Thoracic aorta (tissue), 2 donors: ENCODE data around the gene RFC2. TPM values are rescaled to one million over a fixed set of nuclear protein-coding genes. Genes with fewer than 3 reads are reported as not detected.

ENCODE experiments used
- ATAC-seq: fragments of 150-250 bp; one replicate; pipeline ENCODE4 v1.8.0; 2017; ENCODE audit warnings: low read depth; ENCODE audit not compliant: insufficient number of reproducible peaks, low FRiP score
- DNase-seq: peaks from one replicate; pipeline ENCODE4 v3.0.0-alpha.2; 2020; ENCODE audit warnings: low spot score
- H3K27ac ChIP-seq, 2 donors: fragments of 200-600 bp; sonication (generic); 1 replicate in 1 of 2; 2 replicates in 1 of 2; pipeline ENCODE4 v1.5.1; 2016; ENCODE audit warnings: mild to moderate bottlenecking in 2 of 2, moderate library complexity in 2 of 2
- H3K27me3 ChIP-seq: fragments of 200-600 bp; sonication (generic); replicated peaks from 2 replicates; pipeline ENCODE4 v1.6.0; 2016; ENCODE audit warnings: mild to moderate bottlenecking; ENCODE audit not compliant: insufficient read depth
- H3K36me3 ChIP-seq: fragments of 200-600 bp; sonication (generic); one replicate; pipeline ENCODE4 v1.5.1; 2016
- H3K4me1 ChIP-seq, 2 donors: fragments of 200-600 bp; sonication (generic); 1 replicate in 1 of 2; 2 replicates in 1 of 2; pipeline versions ENCODE4 v1.5.1 to v1.6.0; 2016; ENCODE audit warnings: low read depth in 2 of 2, mild to moderate bottlenecking in 1 of 2; ENCODE audit not compliant: control insufficient read depth in 1 of 2
- H3K4me3 ChIP-seq: fragments of 200-600 bp; sonication (generic); 2 replicates; pipeline ENCODE4 v1.5.1; 2016; ENCODE audit warnings: mild to moderate bottlenecking
- H3K9me3 ChIP-seq: fragments of 200-600 bp; sonication (generic); 2 replicates; pipeline ENCODE4 v1.5.1; 2016
- CTCF ChIP-seq: fragments of 200-600 bp; sonication (generic); IDR thresholded peaks from one replicate; pipeline ENCODE4 v1.5.1; 2019; ENCODE audit warnings: antibody characterized with exemption
- total RNA-seq, 2 donors: library from RNA; depleted of rRNA; stranded (reverse); fragments of >200 nt; gene quantifications; one replicate each; pipeline versions ENCODE4 v1.1.0 to v1.2.3, GENCODE V29; 2016

RFC2 gene
- total RNA-seq, 2 donors from 2014 or later: 9.5 to 15.2 TPM

- DNase-seq: no peak
- peaks cover 59% of the 10 kb centered on the region for H3K36me3 ChIP-seq
These were observed 59.5 kb downstream of the RFC2 start for GRCh38 chr7:74194686-74195085.

DNA sequence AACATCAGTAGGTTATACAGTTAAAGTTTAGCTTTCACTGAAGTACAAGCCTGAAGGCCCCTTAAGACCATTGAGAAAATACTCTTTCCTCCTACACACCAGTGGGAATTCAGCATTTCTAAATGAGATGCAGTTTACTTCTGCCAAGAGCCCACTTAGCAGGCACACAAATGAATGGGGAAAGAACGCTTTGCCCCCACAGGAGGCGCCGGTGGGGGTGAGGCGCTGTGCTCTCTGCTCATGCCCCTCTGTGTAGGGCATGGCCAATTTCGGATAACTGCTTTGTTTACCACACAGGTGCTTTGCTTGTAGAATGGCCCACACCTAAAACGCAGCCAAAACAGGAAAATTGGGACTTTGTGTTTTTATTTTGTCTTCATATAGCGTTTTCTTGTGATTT lies 60.3 kb downstream of the RFC2 start:
- ATAC-seq (no peak), DNase-seq (no peak)
- Histone ChIP-seq H3K36me3 (peaks cover 67% of the 10 kb centered on the region), H3K4me3 (no peak overlapping the region), H3K9me3 (no peaks in the 10 kb centered on the region), H3K27me3 (no peaks in the 10 kb centered on the region), H3K27ac (no peak overlapping the region), H3K4me1 (no peaks in the 10 kb centered on the region)
- no peak for TF ChIP-seq CTCF

More at GRCh38 chr7:74194686-74195085, 59.5 kb downstream of the RFC2 start:
- H3K4me1 ChIP-seq: no peaks in the 10 kb centered on the region
- TF ChIP-seq CTCF: no peak
- ATAC-seq: no peak
- H3K9me3 ChIP-seq: no peaks in the 10 kb centered on the region
- no peak overlapping the region for H3K27ac ChIP-seq
- no peak overlapping the region for H3K4me3 ChIP-seq
- H3K27me3 ChIP-seq: no peaks in the 10 kb centered on the region

DNA sequence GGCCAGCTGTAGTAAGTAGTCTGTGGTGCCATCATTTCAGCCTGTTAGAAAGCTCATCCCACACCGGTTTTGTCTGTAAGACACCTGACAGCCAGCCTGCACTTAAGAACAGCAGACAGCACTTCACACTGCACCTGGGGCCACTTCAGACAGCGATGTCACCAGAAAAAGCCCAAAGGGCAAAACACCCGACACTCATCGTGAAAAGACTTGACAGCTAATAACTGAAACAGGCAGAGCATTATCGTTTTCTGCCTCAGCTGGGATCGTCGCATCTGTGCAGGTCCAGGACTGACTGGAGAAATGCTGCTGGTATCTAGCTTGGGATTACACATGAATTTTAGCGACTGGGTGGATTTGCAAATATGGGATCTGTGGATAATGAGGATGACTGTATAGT lies 61.1 kb downstream of the RFC2 start:
- Histone ChIP-seq H3K4me3 (no peak overlapping the region), H3K4me1 (peaks cover 0 to 7% of the 10 kb centered on the region in 2 donors), H3K9me3 (no peaks in the 10 kb centered on the region), H3K27me3 (no peaks in the 10 kb centered on the region), H3K27ac (no peak overlapping the region), H3K36me3 (peaks cover 75% of the 10 kb centered on the region)
- no peak for TF ChIP-seq CTCF
- no peak for ATAC-seq
- no peak for DNase-seq

- no peaks in the 10 kb centered on the region for H3K9me3 ChIP-seq
- ATAC-seq: no peak
- no peak for TF ChIP-seq CTCF
- no peak for DNase-seq
- peaks cover 9 to 24% of the 10 kb centered on the region in 2 donors for H3K4me1 ChIP-seq
- H3K4me3 ChIP-seq: no peak overlapping the region
- H3K27me3 ChIP-seq: no peaks in the 10 kb centered on the region
- H3K27ac ChIP-seq: no peak overlapping the region
- peaks cover 76% of the 10 kb centered on the region for H3K36me3 ChIP-seq
These were observed 63.0 kb downstream of the RFC2 start for GRCh38 chr7:74191231-74191630.

GRCh38 chr7:74190259-74190658 lies 63.9 kb downstream of the RFC2 start:
- ATAC-seq: no peak
- peaks cover 19 to 33% of the 10 kb centered on the region in 2 donors for H3K4me1 ChIP-seq
- no peak for DNase-seq
- H3K36me3 ChIP-seq: peaks cover 69% of the 10 kb centered on the region
- no peaks in the 10 kb centered on the region for H3K27me3 ChIP-seq
- H3K4me3 ChIP-seq: no peak overlapping the region
- no peak for TF ChIP-seq CTCF
- no peaks in the 10 kb centered on the region for H3K9me3 ChIP-seq
- no peak overlapping the region for H3K27ac ChIP-seq
